Osteoblast (primary cell): ENCODE results near the gene LRP2BP. TPM values are rescaled to one million over a fixed set of nuclear protein-coding genes. Genes with fewer than 3 reads are reported as not detected.

ENCODE experiments used
- DNase-seq: peaks from one replicate; pipeline ENCODE4 v3.0.0; 2011; ENCODE audit warnings: low spot score, mixed read lengths; ENCODE audit not compliant: insufficient read length; ENCODE audit errors: missing footprints
- H2AFZ ChIP-seq: 2 replicates; pipeline ENCODE4 v1.6.0; 2011; ENCODE audit warnings: mild to moderate bottlenecking, low read length
- H3K27ac ChIP-seq: 2 replicates; pipeline ENCODE4 v1.5.1; 2011; ENCODE audit warnings: mild to moderate bottlenecking, low read depth, low read length, moderate library complexity
- H3K27me3 ChIP-seq: 2 replicates; pipeline ENCODE4 v1.6.0; 2012; ENCODE audit warnings: mild to moderate bottlenecking, control low read depth, inconsistent platforms, low read length, moderate library complexity; ENCODE audit not compliant: insufficient read depth
- H3K36me3 ChIP-seq: 2 replicates; pipeline ENCODE4 v1.5.1; 2011; ENCODE audit warnings: mild to moderate bottlenecking, low read length, control low read depth, moderate library complexity; ENCODE audit not compliant: insufficient read depth
- H3K4me1 ChIP-seq: 2 replicates; pipeline ENCODE4 v1.5.1; 2011; ENCODE audit warnings: mild to moderate bottlenecking, low read length, control low read depth, moderate library complexity; ENCODE audit not compliant: insufficient read depth
- H3K4me2 ChIP-seq: 2 replicates; pipeline ENCODE4 v1.6.0; 2011; ENCODE audit warnings: mild to moderate bottlenecking, low read length; ENCODE audit not compliant: insufficient read depth
- H3K4me3 ChIP-seq: fragments of 200-600 bp; sonication (generic); 3 replicates; pipeline ENCODE4 v1.5.1; 2012; ENCODE audit warnings: mild to moderate bottlenecking, low read length, inconsistent platforms; ENCODE audit not compliant: insufficient read depth
- H3K79me2 ChIP-seq: 2 replicates; pipeline ENCODE4 v1.6.0; 2012; ENCODE audit warnings: mild to moderate bottlenecking, low read length, control low read depth, inconsistent platforms; ENCODE audit not compliant: insufficient read depth
- H3K9me3 ChIP-seq: 2 replicates; pipeline ENCODE4 v1.5.1; 2011; ENCODE audit warnings: low read depth, low read length, control low read depth
- H4K20me1 ChIP-seq: 2 replicates; pipeline ENCODE4 v1.6.0; 2012; ENCODE audit warnings: mild to moderate bottlenecking, low read length, control low read depth; ENCODE audit not compliant: insufficient read depth
- CTCF ChIP-seq: IDR thresholded peaks from 2 replicates; pipeline ENCODE4 v1.5.1; 2011; ENCODE audit warnings: mild to moderate bottlenecking, low read depth, low read length, moderate library complexity; ENCODE audit errors: extremely low read depth
- total RNA-seq: library from RNA; depleted of rRNA; stranded (reverse); fragments of >200 nt; gene quantifications from 2 replicates; pipeline ENCODE4 v1.2.3, GENCODE V29; 2012

LRP2BP gene
- total RNA-seq, 1 donor = 1.4 TPM

DNA sequence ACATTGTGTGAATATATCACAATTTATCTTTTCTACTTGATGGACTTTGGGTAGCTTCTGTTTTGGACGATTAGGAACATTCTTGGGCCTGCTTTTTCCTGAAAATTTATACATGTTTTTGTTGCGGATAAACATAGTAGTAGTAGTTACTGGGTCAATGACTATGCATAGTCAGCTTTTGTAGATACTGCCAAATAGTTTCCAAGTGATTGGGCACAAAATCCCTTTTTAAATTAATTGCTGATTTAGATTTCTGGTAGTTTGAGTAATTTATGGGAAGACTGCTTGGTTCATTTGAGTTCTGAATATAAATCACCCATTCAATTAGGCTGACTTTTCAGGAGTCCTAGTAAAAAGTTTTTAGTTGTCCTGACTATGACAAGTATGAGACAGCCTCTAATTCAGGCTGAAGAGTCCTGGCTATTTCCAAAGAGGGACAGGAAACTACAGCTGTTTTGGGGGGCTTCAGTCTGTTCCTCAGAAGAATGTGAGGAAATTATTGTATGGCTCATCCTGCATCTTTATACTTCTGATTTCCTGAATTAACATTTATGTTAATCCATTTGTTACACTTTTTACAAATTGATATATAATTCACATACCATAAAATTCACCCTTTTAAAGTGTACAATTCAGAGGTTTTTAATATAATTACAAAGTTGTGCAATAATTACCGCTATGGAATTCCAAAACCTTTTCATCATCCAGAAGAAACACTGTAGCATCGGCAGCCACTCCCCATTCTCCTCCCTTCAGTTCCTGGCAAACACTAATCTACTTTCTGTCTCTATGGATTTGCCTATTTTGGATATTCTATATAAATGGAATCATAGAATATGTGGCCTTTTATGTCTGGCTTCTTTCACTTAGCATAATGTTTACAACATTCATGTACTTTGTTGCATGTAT, 14.2 kb downstream of the LRP2BP start:
- no peak overlapping the region for H3K4me3 ChIP-seq
- no peaks in the 10 kb centered on the region for H3K27me3 ChIP-seq
- H2AFZ ChIP-seq = no peak overlapping the region
- TF ChIP-seq CTCF = no peak
- no peaks in the 10 kb centered on the region for H4K20me1 ChIP-seq
- peaks cover 11% of the 10 kb centered on the region for H3K4me1 ChIP-seq
- DNase-seq = no peak
- no peaks in the 10 kb centered on the region for H3K79me2 ChIP-seq
- H3K9me3 ChIP-seq = no peaks in the 10 kb centered on the region
- peaks cover 16% of the 10 kb centered on the region for H3K36me3 ChIP-seq
- H3K4me2 ChIP-seq = no peak overlapping the region
- no peak overlapping the region for H3K27ac ChIP-seq

GRCh38 chr4:185380320-185380719, 15.4 kb downstream of the LRP2BP start:
- no peak overlapping the region for H3K27ac ChIP-seq
- H3K9me3 ChIP-seq = no peaks in the 10 kb centered on the region
- H2AFZ ChIP-seq = no peak overlapping the region
- no peak overlapping the region for H3K4me3 ChIP-seq
- H4K20me1 ChIP-seq = no peaks in the 10 kb centered on the region
- peaks cover 23% of the 10 kb centered on the region for H3K36me3 ChIP-seq
- H3K27me3 ChIP-seq = no peaks in the 10 kb centered on the region
- no peak for DNase-seq
- H3K79me2 ChIP-seq = no peaks in the 10 kb centered on the region
- no peak for TF ChIP-seq CTCF
- H3K4me1 ChIP-seq = peaks cover 11% of the 10 kb centered on the region
- H3K4me2 ChIP-seq = no peak overlapping the region

DNA sequence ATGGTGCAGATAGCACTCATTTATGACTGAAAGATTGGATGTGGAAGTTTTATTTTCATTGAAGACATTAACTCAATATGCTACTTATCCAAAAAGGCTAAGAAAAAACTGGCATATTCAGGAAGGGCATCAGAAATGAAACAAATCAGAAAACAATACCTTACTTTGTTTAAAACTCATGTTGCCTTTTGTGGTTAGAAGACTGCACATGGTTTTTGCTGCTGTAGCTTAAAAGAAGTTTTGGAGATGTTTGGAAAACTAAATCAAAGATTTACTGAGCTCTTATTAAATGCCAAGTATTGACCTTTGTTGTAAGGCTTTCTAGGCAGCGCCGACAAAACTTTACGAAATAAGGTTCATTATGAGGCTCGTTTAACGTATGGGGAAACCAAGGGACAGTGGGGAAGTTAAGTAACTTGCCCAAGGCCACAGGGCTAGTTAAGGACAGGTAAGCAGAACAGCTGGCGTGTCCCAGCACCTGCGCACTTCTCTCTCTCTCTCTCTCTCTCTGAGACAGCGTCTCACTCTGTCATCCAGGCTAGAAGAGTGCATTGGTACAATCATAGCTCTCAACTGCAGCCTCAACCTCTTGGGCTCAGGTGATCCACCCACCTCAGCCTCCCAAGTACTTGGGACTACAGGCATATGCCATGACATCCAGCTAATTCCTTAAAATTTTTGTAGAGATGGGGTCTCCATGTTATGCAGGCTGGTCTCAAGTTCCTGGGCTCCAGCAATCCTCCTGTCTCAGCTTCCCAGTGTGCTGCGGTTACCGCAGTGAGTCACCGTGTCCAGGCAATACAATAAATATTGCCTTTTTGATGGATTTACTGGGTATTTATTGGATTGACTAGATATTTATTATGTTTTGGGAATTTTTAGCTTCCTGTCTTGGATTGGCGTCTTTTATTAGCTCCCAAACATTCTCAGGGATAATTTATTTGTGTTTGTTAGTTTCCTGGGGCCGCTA, 16.1 kb downstream of the LRP2BP start:
- H3K4me1 ChIP-seq = peaks cover 6% of the 10 kb centered on the region
- DNase-seq = no peak
- no peak for TF ChIP-seq CTCF
- H3K36me3 ChIP-seq = peaks cover 23% of the 10 kb centered on the region
- H2AFZ ChIP-seq = no peak overlapping the region
- no peaks in the 10 kb centered on the region for H3K9me3 ChIP-seq
- H3K27ac ChIP-seq = no peak overlapping the region
- H3K27me3 ChIP-seq = no peaks in the 10 kb centered on the region
- H3K4me2 ChIP-seq = no peak overlapping the region
- no peak overlapping the region for H3K4me3 ChIP-seq
- H4K20me1 ChIP-seq = no peaks in the 10 kb centered on the region
- no peaks in the 10 kb centered on the region for H3K79me2 ChIP-seq

DNA sequence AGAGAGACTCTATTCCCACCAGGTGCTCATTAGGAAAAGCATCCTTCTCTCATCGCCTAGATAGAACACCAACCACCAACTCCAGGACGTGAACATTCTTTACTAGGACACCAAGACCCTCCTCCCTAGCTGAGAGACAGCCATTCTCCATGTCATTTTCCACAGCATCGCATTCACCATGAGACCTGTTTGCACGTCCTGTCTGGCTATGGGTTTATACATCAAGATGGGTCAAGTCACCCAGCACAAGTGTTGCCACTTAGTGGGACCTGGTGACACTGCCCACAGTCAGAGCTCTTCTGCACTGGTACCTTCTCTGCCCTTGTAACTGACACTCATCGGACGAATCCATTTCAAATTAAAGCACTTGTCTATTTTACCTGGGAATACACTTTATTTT, 17.5 kb downstream of the LRP2BP start:
- Histone ChIP-seq H4K20me1 (no peaks in the 10 kb centered on the region), H3K27me3 (no peaks in the 10 kb centered on the region), H3K9me3 (no peaks in the 10 kb centered on the region), H3K36me3 (peaks cover 28% of the 10 kb centered on the region), H3K4me3 (no peak overlapping the region), H3K4me2 (no peak overlapping the region), H3K4me1 (peaks cover 6% of the 10 kb centered on the region), H3K27ac (no peak overlapping the region), H3K79me2 (no peaks in the 10 kb centered on the region), H2AFZ (no peak overlapping the region)
- DNase-seq = no peak
- no peak for TF ChIP-seq CTCF
